GM12892 (cell line): ENCODE measurements around the gene DUSP10.

Experiments
- POLR2A ChIP-seq: IDR thresholded peaks from 2 replicates; pipeline ENCODE4 v1.6.1; 2011; ENCODE audit warnings: low read depth, low read length, control low read depth
- TAF1 ChIP-seq: IDR thresholded peaks from 2 replicates; pipeline ENCODE4 v1.6.1; 2011; ENCODE audit warnings: low read depth, mild to moderate bottlenecking, control low read depth, low read length, borderline replicate concordance

GRCh38 chr1:221672965-221673364 lies 68.9 kb downstream of the DUSP10 start:
- TF ChIP-seq TAF1: no peak
- TF ChIP-seq POLR2A: no peak
